Upper lobe of left lung (tissue), 4 donors: ENCODE data around the gene NPL.

Experiments
- CTCF ChIP-seq, 6 experiments: fragments of 450-650 bp in 4 of 6; fragments of 200-600 bp in 2 of 6; sonication (generic) in 2 of 6; IDR thresholded peaks; one replicate each; pipeline ENCODE4 v1.5.1; 2016 to 2019; ENCODE audit warnings: antibody characterized with exemption in 6 of 6
- EP300 ChIP-seq, 4 donors: sonication (generic); formaldehyde crosslinking; IDR thresholded peaks; one replicate each; pipeline ENCODE4 v1.5.1; 2017; ENCODE audit warnings: antibody characterized with exemption in 4 of 4, control low read depth in 2 of 4

- TF ChIP-seq CTCF (IDR thresholded peaks at IDR 0.05) (no peak), EP300 (IDR thresholded peaks at IDR 0.05) (no peak)
These were observed 34.8 kb upstream of the NPL start for GRCh38 chr1:182754543-182755314.
